AG10803 (cell line): Measurements from ENCODE around the gene POFUT1.

Experiments
- DNase-seq: peaks from one replicate; pipeline ENCODE4 v3.0.0; 2010; ENCODE audit warnings: low read depth
- H3K4me3 ChIP-seq: 2 replicates; pipeline ENCODE4 v1.5.1; 2011; ENCODE audit warnings: mild to moderate bottlenecking, low read length, control low read depth
- CTCF ChIP-seq: conservative IDR thresholded peaks from 2 replicates; pipeline ENCODE4 v1.5.1; 2011; ENCODE audit warnings: mild to moderate bottlenecking, low read length, control low read depth, inconsistent platforms

POFUT1 gene

GRCh38 chr20:32231847-32232246 is 24.2 kb downstream of the POFUT1 start:
- H3K4me3 ChIP-seq = no peak overlapping the region
- no peak for TF ChIP-seq CTCF
- DNase-seq = no peak

GRCh38 chr20:32232326-32232886 is 24.7 kb downstream of the POFUT1 start:
- no peak for TF ChIP-seq CTCF
- DNase-seq = no peak
- H3K4me3 ChIP-seq = no peak overlapping the region

GRCh38 chr20:32233286-32233685 is 25.6 kb downstream of the POFUT1 start:
- no peak for DNase-seq
- no peak for TF ChIP-seq CTCF
- no peak overlapping the region for H3K4me3 ChIP-seq

GRCh38 chr20:32234135-32234808 is 26.6 kb downstream of the POFUT1 start:
- TF ChIP-seq CTCF = no peak
- DNase-seq = no peak
- H3K4me3 ChIP-seq = no peak overlapping the region

- no peak for DNase-seq
- no peak overlapping the region for H3K4me3 ChIP-seq
- TF ChIP-seq CTCF = no peak
Measured at GRCh38 chr20:32235331-32236047, 27.8 kb downstream of the POFUT1 start.

- no peak for TF ChIP-seq CTCF
- H3K4me3 ChIP-seq = no peak overlapping the region
- DNase-seq = no peak
Measured at GRCh38 chr20:32236048-32236533, 28.4 kb downstream of the POFUT1 start.
